ENCODE data around the gene TMEM106A.
"Not testable (repeated sequence)": the region's sequence is repeated elsewhere in the genome, so short reads cannot be mapped to it uniquely, and the experiment has no call there.

GRCh38 chr17:43228020-43228782 is 16.5 kb downstream of the TMEM106A start, which contains the start of gene CCDC200:
- not testable (repeated sequence) for TF ChIP-seq CTCF (conservative IDR thresholded peaks at IDR 0.05); ZFX (IDR thresholded peaks at IDR 0.05)
